ENCODE results near the gene IL17RA.

Gene IL17RA

GRCh38 chr22:17161991-17162390 is 77.2 kb downstream of the IL17RA start:
- Mint-ChIP-seq H3K27ac (no peak overlapping the region), H3K27me3 (no peaks in the 10 kb centered on the region), H3K9me3 (no peaks in the 10 kb centered on the region), H3K4me1 (ENCODE audit: low read depth) (peaks cover 21% of the 10 kb centered on the region), H3K36me3 (ENCODE audit: low read depth) (peaks cover 5% of the 10 kb centered on the region), H3K4me3 (no peak overlapping the region)

- no peak overlapping the region for H3K4me3 Mint-ChIP-seq
- H3K36me3 Mint-ChIP-seq (ENCODE audit: low read depth): peaks cover 2% of the 10 kb centered on the region
- H3K27ac Mint-ChIP-seq: no peak overlapping the region
- no peaks in the 10 kb centered on the region for H3K27me3 Mint-ChIP-seq
- peaks cover 15% of the 10 kb centered on the region for H3K4me1 Mint-ChIP-seq (ENCODE audit: low read depth)
- H3K9me3 Mint-ChIP-seq: no peaks in the 10 kb centered on the region
These were observed 77.9 kb downstream of the IL17RA start for GRCh38 chr22:17162731-17163130.

GRCh38 chr22:17164392-17165024 is 79.7 kb downstream of the IL17RA start:
- Mint-ChIP-seq H3K4me1 (ENCODE audit: low read depth) (peaks cover 9% of the 10 kb centered on the region), H3K27ac (no peak overlapping the region), H3K4me3 (no peak overlapping the region), H3K9me3 (no peaks in the 10 kb centered on the region), H3K36me3 (ENCODE audit: low read depth) (no peaks in the 10 kb centered on the region), H3K27me3 (no peaks in the 10 kb centered on the region)

Data from stimulated activated naive CD8-positive, alpha-beta T cell treated with anti-CD3 and anti-CD28 coated beads, Interleukin-15, Interleukin-2, amounts not matched to agents 100 ng/mL and 50 ng/mL, for 24 hours (primary cell).